ENCODE data around the gene TSHZ3.

DNA sequence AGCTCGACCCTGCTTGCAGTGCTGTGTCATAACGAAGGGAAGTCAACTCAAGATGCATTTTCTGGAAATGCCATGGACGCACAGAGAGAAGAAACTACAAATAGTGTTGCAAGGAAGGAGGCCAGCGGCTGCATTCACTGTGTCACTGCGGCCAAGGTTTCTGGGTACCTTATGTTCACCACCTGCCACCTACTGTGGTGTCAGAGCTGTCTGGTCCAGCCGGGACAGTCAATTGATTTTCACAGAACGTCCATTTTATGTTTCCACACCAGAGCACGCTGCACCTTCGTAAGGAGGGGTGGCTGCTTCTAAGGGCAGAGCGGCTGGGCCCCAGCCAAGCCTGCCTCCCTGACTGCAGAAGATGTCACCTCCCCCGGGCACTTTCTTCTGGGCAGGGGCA, 17.7 kb downstream of the TSHZ3 start:
- TF ChIP-seq, protein P1, sequence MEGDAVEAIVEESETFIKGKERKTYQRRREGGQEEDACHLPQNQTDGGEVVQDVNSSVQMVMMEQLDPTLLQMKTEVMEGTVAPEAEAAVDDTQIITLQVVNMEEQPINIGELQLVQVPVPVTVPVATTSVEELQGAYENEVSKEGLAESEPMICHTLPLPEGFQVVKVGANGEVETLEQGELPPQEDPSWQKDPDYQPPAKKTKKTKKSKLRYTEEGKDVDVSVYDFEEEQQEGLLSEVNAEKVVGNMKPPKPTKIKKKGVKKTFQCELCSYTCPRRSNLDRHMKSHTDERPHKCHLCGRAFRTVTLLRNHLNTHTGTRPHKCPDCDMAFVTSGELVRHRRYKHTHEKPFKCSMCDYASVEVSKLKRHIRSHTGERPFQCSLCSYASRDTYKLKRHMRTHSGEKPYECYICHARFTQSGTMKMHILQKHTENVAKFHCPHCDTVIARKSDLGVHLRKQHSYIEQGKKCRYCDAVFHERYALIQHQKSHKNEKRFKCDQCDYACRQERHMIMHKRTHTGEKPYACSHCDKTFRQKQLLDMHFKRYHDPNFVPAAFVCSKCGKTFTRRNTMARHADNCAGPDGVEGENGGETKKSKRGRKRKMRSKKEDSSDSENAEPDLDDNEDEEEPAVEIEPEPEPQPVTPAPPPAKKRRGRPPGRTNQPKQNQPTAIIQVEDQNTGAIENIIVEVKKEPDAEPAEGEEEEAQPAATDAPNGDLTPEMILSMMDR (IDR thresholded peaks at IDR 0.05) = no peak
- no peak for TF ChIP-seq ZFX (IDR thresholded peaks at IDR 0.05; ENCODE audit: borderline replicate concordance)

Measured in 22Rv1 (cell line).